DND-41 (cell line): ENCODE measurements around the gene WDR59.
A peak's percentile ranks its signal among the peaks of the same experiment; 100 is the strongest.

Source experiments
- ATAC-seq: fragments of 200-7000 bp; cut with Tn5 transposase; 3 replicates; pipeline ENCODE4 v1.9.1; 2021; ENCODE audit warnings: low read depth; ENCODE audit not compliant: insufficient read depth
- DNase-seq: peaks from one replicate; pipeline ENCODE4 v3.0.0-alpha.2; 2020
- H2AFZ ChIP-seq: 2 replicates; pipeline ENCODE4 v1.6.0; 2012; ENCODE audit warnings: low read depth, low read length
- H3K27ac ChIP-seq: 2 replicates; pipeline ENCODE4 v1.5.1; 2012; ENCODE audit warnings: low read length, inconsistent platforms
- H3K27me3 ChIP-seq: fragments of 200-600 bp; sonication (generic); 2 replicates; pipeline ENCODE4 v1.6.0; 2012; ENCODE audit warnings: low read length, mild to moderate bottlenecking, inconsistent platforms; ENCODE audit not compliant: insufficient read depth, poor library complexity
- H3K36me3 ChIP-seq: 2 replicates; pipeline ENCODE4 v1.5.1; 2012; ENCODE audit warnings: low read length, inconsistent platforms; ENCODE audit not compliant: insufficient read depth
- H3K4me1 ChIP-seq: 2 replicates; pipeline ENCODE4 v1.5.1; 2012; ENCODE audit warnings: mild to moderate bottlenecking, low read length; ENCODE audit not compliant: insufficient read depth
- H3K4me2 ChIP-seq: 2 replicates; pipeline ENCODE4 v1.6.0; 2012; ENCODE audit warnings: mild to moderate bottlenecking, moderate library complexity, low read length, inconsistent platforms; ENCODE audit not compliant: insufficient read depth
- H3K4me3 ChIP-seq, 2 experiments: fragments of 200-600 bp in 1 of 2; shearing (Covaris generic) in 1 of 2; 2 replicates each; pipeline ENCODE4 v1.5.1; 2012 to 2016; ENCODE audit warnings: inconsistent platforms in 2 of 2, low read length in 2 of 2, mild to moderate bottlenecking in 2 of 2, low read depth in 1 of 2, moderate library complexity in 1 of 2
- H3K79me2 ChIP-seq: 2 replicates; pipeline ENCODE4 v1.6.0; 2012; ENCODE audit warnings: low read length, inconsistent platforms; ENCODE audit not compliant: insufficient read depth
- H3K9ac ChIP-seq: 2 replicates; pipeline ENCODE4 v1.6.0; 2012; ENCODE audit warnings: low read depth, mild to moderate bottlenecking, inconsistent platforms, low read length, moderate library complexity
- H3K9me3 ChIP-seq: 2 replicates; pipeline ENCODE4 v1.5.1; 2012; ENCODE audit warnings: low read length, moderate library complexity, mild to moderate bottlenecking, inconsistent platforms; ENCODE audit not compliant: insufficient read depth, severe bottlenecking
- H4K20me1 ChIP-seq: 2 replicates; pipeline ENCODE4 v1.6.0; 2012; ENCODE audit warnings: low read length; ENCODE audit not compliant: insufficient read depth
- CTCF ChIP-seq: IDR thresholded peaks from 2 replicates; pipeline ENCODE4 v1.5.1; 2012; ENCODE audit warnings: borderline replicate concordance, low read length, moderate library complexity, mild to moderate bottlenecking; ENCODE audit not compliant: poor library complexity, severe bottlenecking; ENCODE audit errors: extremely low read depth
- EZH2 ChIP-seq: IDR thresholded peaks from 3 replicates; pipeline ENCODE4 v1.6.1; 2012; ENCODE audit warnings: borderline replicate concordance, low read depth, mild to moderate bottlenecking, moderate library complexity, low read length, inconsistent platforms; ENCODE audit not compliant: severe bottlenecking

The WDR59 gene

GRCh38 chr16:74984194-74984528, 762 bp downstream of the WDR59 start:
- ATAC-seq (no peak), DNase-seq (no peak)
- no peaks in the 10 kb centered on the region for H3K9me3 ChIP-seq
- peaks cover 43% of the 10 kb centered on the region for H3K79me2 ChIP-seq
- TF ChIP-seq CTCF: no peak
- TF ChIP-seq EZH2: no peak
- H3K9ac ChIP-seq: peak overlapping the region; percentile 60
- peak overlapping the region; percentile 33 to 70; a peak in 3 of 4 replicates for H3K4me3 ChIP-seq
- H3K36me3 ChIP-seq: no peaks in the 10 kb centered on the region; the same call in 1 of the 2 replicates
- peaks cover 4% of the 10 kb centered on the region; the same call in 1 of the 2 replicates for H4K20me1 ChIP-seq
- peak overlapping the region; percentile 81 for H3K4me2 ChIP-seq
- H2AFZ ChIP-seq: peak overlapping the region; percentile 65
- peak overlapping the region; percentile 54 for H3K27ac ChIP-seq
- no peaks in the 10 kb centered on the region for H3K27me3 ChIP-seq
- peaks cover 30% of the 10 kb centered on the region for H3K4me1 ChIP-seq

GRCh38 chr16:74982256-74982655, 2.7 kb downstream of the WDR59 start:
- Histone ChIP-seq H2AFZ (no peak overlapping the region), H3K79me2 (peaks cover 58% of the 10 kb centered on the region), H3K4me3 (no peak overlapping the region), H3K27me3 (no peaks in the 10 kb centered on the region), H3K9ac (no peak overlapping the region), H3K36me3 (peaks cover 6% of the 10 kb centered on the region), H3K4me1 (peaks cover 30% of the 10 kb centered on the region), H3K4me2 (peak overlapping the region; percentile 23; the same call in 1 of the 2 replicates), H3K27ac (no peak overlapping the region), H3K9me3 (no peaks in the 10 kb centered on the region), H4K20me1 (peaks cover 4% of the 10 kb centered on the region; the same call in 1 of the 2 replicates)
- TF ChIP-seq EZH2 (no peak), CTCF (no peak)
- ATAC-seq: no peak
- DNase-seq: no peak

GRCh38 chr16:74975591-74975990, 9.3 kb downstream of the WDR59 start:
- H3K9ac ChIP-seq: no peak overlapping the region
- peaks cover 36% of the 10 kb centered on the region for H3K79me2 ChIP-seq
- H3K9me3 ChIP-seq: no peaks in the 10 kb centered on the region
- TF ChIP-seq CTCF: no peak
- TF ChIP-seq EZH2: no peak
- no peak for ATAC-seq
- H3K4me2 ChIP-seq: no peak overlapping the region
- no peaks in the 10 kb centered on the region for H3K27me3 ChIP-seq
- H2AFZ ChIP-seq: no peak overlapping the region
- peaks cover 7% of the 10 kb centered on the region; the same call in 1 of the 2 replicates for H4K20me1 ChIP-seq
- H3K4me3 ChIP-seq: no peak overlapping the region
- H3K4me1 ChIP-seq: no peaks in the 10 kb centered on the region
- no peak for DNase-seq
- no peak overlapping the region for H3K27ac ChIP-seq
- peaks cover 16% of the 10 kb centered on the region for H3K36me3 ChIP-seq

GRCh38 chr16:74973304-74973703, 11.6 kb downstream of the WDR59 start:
- no peak for TF ChIP-seq EZH2
- no peak for TF ChIP-seq CTCF
- Histone ChIP-seq H4K20me1 (peaks cover 7% of the 10 kb centered on the region; the same call in 1 of the 2 replicates), H2AFZ (no peak overlapping the region), H3K9me3 (no peaks in the 10 kb centered on the region), H3K79me2 (peaks cover 30% of the 10 kb centered on the region), H3K4me2 (no peak overlapping the region), H3K9ac (no peak overlapping the region), H3K4me1 (no peaks in the 10 kb centered on the region), H3K27ac (no peak overlapping the region), H3K4me3 (no peak overlapping the region), H3K36me3 (peaks cover 16% of the 10 kb centered on the region), H3K27me3 (no peaks in the 10 kb centered on the region)
- ATAC-seq (no peak), DNase-seq (no peak)
